Measurements from ENCODE around the gene FPR3.

- TF ChIP-seq CTCF (IDR thresholded peaks at IDR 0.05) (no peak), POLR2A (IDR thresholded peaks at IDR 0.05) (no peak)
Measured at GRCh38 chr19:51793994-51794393, 963 bp upstream of the FPR3 start.

Data from adrenal gland (tissue), 5 donors.